IPS DF 4.7 (cell line): ENCODE data around the gene BRMS1L.
"Not testable (repeated sequence)": the region's sequence is repeated elsewhere in the genome, so short reads cannot be mapped to it uniquely, and the experiment has no call there.

Experiments used
- DNase-seq: peaks from one replicate; pipeline ENCODE4 v3.0.0-alpha.2; 2013; ENCODE audit warnings: low spot score; ENCODE audit errors: extremely low read depth

BRMS1L gene

GRCh38 chr14:35826218-35826951, at the start of gene BRMS1L:
Gene BRMS1L, plus strand, starts transcription at chr14:35826338. Its CDS starts 179 bp downstream, at chr14:35826517.
- DNase-seq = peak; percentile 96

GRCh38 chr14:35776823-35777222, 49.3 kb upstream of the BRMS1L start:
- no peak for DNase-seq

GRCh38 chr14:35777550-35777949, 48.6 kb upstream of the BRMS1L start:
- DNase-seq = not testable (repeated sequence)

- DNase-seq = no peak
Observed at GRCh38 chr14:35779368-35779767, 46.8 kb upstream of the BRMS1L start.

GRCh38 chr14:35783699-35784098, 42.4 kb upstream of the BRMS1L start:
- no peak for DNase-seq

GRCh38 chr14:35786856-35787255, 39.3 kb upstream of the BRMS1L start:
- no peak for DNase-seq

- no peak for DNase-seq
Observed at GRCh38 chr14:35789651-35790050, 36.5 kb upstream of the BRMS1L start.

GRCh38 chr14:35797796-35798195, 28.3 kb upstream of the BRMS1L start:
- no peak for DNase-seq

GRCh38 chr14:35806006-35806907, 19.9 kb upstream of the BRMS1L start:
- no peak for DNase-seq

- no peak for DNase-seq
Observed at GRCh38 chr14:35807131-35807961, 18.8 kb upstream of the BRMS1L start.

- no peak for DNase-seq
Observed at GRCh38 chr14:35808076-35808637, 18.0 kb upstream of the BRMS1L start.

- peak; percentile 91 for DNase-seq
Observed at GRCh38 chr14:35808638-35809563, 17.2 kb upstream of the BRMS1L start, which contains the start of gene RALGAPA1. Gene RALGAPA1, minus strand, starts transcription at chr14:35809295. Its CDS starts 460 bp downstream, at chr14:35808835.

- DNase-seq = no peak
Observed at GRCh38 chr14:35809597-35809996, 16.5 kb upstream of the BRMS1L start.

- no peak for DNase-seq
Observed at GRCh38 chr14:35810963-35811362, 15.2 kb upstream of the BRMS1L start.

GRCh38 chr14:35814371-35815005, 11.7 kb upstream of the BRMS1L start:
- DNase-seq = peak; percentile 33

- no peak for DNase-seq
Observed at GRCh38 chr14:35818346-35819115, 7.6 kb upstream of the BRMS1L start.

GRCh38 chr14:35819591-35820540, 6.3 kb upstream of the BRMS1L start:
- DNase-seq = no peak
